Skeletal muscle tissue (tissue), 4 donors: ENCODE results near the gene ABCA3. TPM values are rescaled to one million over a fixed set of nuclear protein-coding genes. Genes with fewer than 3 reads are reported as not detected.

Source experiments
- H3K27ac ChIP-seq: one replicate; pipeline ENCODE4 v1.7.0; 2013; ENCODE audit warnings: mild to moderate bottlenecking, low read depth, low read length, inconsistent platforms
- H3K27me3 ChIP-seq, 3 donors: one replicate each; pipeline ENCODE4 v1.7.0; 2013; ENCODE audit warnings: low read length in 3 of 3; ENCODE audit not compliant: control insufficient read depth in 3 of 3, insufficient read depth in 3 of 3
- H3K36me3 ChIP-seq, 3 donors: one replicate each; pipeline ENCODE4 v1.7.0; 2013; ENCODE audit warnings: low read length in 3 of 3; ENCODE audit not compliant: control insufficient read depth in 3 of 3, insufficient read depth in 3 of 3
- H3K4me1 ChIP-seq, 3 donors: one replicate each; pipeline ENCODE4 v1.7.0; 2013; ENCODE audit warnings: low read length in 3 of 3, mild to moderate bottlenecking in 3 of 3; ENCODE audit not compliant: control insufficient read depth in 3 of 3, insufficient read depth in 3 of 3
- H3K4me3 ChIP-seq, 3 donors: one replicate each; pipeline ENCODE4 v1.7.0; 2013; ENCODE audit warnings: low read length in 3 of 3
- H3K9ac ChIP-seq, 3 donors: one replicate each; pipeline ENCODE4 v1.7.0; 2013; ENCODE audit warnings: low read length in 3 of 3, mild to moderate bottlenecking in 3 of 3, moderate library complexity in 2 of 3, low read depth in 1 of 3
- H3K9me3 ChIP-seq, 3 donors: one replicate each; pipeline ENCODE4 v1.7.0; 2013; ENCODE audit warnings: low read length in 3 of 3; ENCODE audit not compliant: control insufficient read depth in 3 of 3
- total RNA-seq: library from RNA; depleted of rRNA; stranded (reverse); fragments of >200 nt; gene quantifications from one replicate; pipeline ENCODE4 v1.2.3, GENCODE V29; 2014
- donor health status: Osteomylitis.

Gene ABCA3
- total RNA-seq, 1 donor from 2014 or later: 8.4 TPM

DNA sequence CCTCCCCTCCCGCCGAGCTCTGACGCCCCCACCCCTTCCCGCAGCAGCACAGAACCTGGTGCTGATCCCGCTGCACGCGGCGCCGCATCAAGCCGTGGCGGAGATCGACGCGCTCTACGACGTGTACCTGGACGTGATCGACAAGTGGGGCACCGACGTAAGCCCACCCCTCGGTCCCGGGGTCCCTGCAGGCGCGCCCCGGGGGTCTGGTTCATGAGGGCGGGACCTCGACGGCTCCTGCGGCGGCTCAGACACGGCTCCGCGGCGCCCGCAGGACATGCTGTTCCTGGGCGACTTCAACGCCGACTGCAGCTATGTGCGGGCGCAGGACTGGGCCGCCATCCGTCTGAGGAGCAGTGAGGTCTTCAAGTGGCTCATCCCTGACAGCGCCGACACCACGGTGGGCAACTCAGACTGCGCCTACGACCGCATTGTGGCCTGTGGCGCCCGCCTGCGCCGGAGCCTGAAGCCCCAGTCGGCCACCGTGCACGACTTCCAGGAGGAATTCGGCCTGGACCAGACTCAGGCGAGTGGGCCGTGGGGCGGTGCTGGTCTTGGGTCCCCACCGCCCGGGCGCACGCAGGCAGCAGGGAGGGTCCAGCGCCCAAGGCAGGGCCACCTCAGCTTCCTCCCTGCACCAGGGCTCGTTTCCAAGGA is 102.9 kb downstream of the ABCA3 start:
- Histone ChIP-seq H3K27me3 (peaks cover 12 to 26% (median 17%) of the 10 kb centered on the region in 3 donors), H3K36me3 (peaks cover 39 to 46% (median 41%) of the 10 kb centered on the region in 3 donors), H3K27ac (no peak overlapping the region), H3K9me3 (no peaks in the 10 kb centered on the region), H3K9ac (no peak overlapping the region), H3K4me1 (peaks cover 12 to 15% (median 12%) of the 10 kb centered on the region in 3 donors), H3K4me3 (no peak overlapping the region)

DNA sequence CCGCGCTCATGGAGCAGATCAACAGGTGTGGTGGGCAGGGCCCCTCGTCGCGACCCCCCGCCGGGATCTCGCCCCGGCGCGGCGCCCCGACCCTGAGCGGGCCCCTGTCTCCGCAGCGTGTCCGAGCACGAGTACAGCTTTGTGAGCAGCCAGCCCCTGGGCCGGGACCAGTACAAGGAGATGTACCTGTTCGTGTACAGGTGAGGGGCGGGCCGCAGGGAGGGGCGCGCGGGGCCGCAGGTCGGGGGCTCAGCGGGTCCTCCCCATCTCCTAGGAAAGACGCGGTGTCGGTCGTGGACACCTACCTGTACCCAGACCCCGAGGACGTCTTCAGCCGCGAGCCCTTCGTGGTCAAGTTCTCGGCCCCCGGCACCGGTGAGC is 103.4 kb downstream of the ABCA3 start:
- Histone ChIP-seq H3K27me3 (peaks cover 12 to 26% (median 17%) of the 10 kb centered on the region in 3 donors), H3K9ac (no peak overlapping the region), H3K4me1 (peaks cover 12 to 15% (median 12%) of the 10 kb centered on the region in 3 donors), H3K4me3 (no peak overlapping the region), H3K36me3 (peaks cover 39 to 45% (median 41%) of the 10 kb centered on the region in 3 donors), H3K27ac (no peak overlapping the region), H3K9me3 (no peaks in the 10 kb centered on the region)

DNA sequence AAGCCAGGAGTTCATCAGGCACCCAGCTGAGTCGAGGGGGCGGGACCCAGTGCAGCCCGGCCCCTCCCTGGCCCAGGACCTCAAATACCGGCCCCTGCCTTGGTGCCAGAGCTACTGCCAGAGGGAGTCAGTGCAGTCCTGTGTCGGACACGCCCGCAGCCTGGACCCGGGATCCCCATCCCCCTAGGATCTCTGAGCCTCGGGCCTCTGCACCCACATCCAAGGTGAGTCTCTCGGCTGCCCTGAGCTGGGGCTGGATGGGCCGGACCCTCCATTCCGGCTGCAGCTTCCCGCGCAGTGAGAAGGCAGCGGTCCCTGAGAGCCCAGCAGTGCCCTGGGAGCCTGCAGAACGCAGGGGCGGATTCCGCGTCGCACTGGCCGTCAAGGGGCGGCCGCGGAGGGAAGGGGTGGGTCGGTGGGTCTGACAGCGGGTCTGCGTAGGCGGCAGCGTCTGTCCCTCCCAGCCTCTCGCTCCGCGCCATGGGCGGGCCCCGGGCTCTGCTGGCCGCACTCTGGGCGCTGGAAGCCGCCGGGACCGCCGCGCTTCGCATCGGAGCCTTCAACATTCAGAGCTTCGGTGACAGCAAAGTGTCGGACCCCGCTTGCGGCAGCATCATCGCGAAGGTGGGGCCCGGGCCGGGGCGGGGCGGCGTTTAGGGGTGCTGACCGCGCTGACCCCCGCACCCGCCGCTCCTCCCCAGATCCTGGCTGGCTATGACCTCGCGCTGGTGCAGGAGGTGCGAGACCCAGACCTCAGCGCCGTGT is 104.0 kb downstream of the ABCA3 start, which contains the start of gene DNASE1L2:
Gene DNASE1L2, plus strand, starts transcription at position 108 of the 765 bp plus-strand sequence. Its CDS starts 373 bp downstream, at position 481.
- H3K27ac ChIP-seq: no peak within 1 kb of the TSS
- H3K9ac ChIP-seq: peak within 1 kb of the TSS in 1 of 3 donors; percentile 60
- H3K9me3 ChIP-seq: no peaks in the 10 kb centered on the region
- H3K36me3 ChIP-seq: peaks cover 44 to 50% (median 44%) of the 10 kb centered on the region in 3 donors
- H3K27me3 ChIP-seq: peaks cover 12 to 26% (median 17%) of the 10 kb centered on the region in 3 donors
- H3K4me1 ChIP-seq: peaks cover 12 to 15% (median 12%) of the 10 kb centered on the region in 3 donors
- H3K4me3 ChIP-seq: peak within 1 kb of the TSS in 1 of 3 donors; percentile 6

DNA sequence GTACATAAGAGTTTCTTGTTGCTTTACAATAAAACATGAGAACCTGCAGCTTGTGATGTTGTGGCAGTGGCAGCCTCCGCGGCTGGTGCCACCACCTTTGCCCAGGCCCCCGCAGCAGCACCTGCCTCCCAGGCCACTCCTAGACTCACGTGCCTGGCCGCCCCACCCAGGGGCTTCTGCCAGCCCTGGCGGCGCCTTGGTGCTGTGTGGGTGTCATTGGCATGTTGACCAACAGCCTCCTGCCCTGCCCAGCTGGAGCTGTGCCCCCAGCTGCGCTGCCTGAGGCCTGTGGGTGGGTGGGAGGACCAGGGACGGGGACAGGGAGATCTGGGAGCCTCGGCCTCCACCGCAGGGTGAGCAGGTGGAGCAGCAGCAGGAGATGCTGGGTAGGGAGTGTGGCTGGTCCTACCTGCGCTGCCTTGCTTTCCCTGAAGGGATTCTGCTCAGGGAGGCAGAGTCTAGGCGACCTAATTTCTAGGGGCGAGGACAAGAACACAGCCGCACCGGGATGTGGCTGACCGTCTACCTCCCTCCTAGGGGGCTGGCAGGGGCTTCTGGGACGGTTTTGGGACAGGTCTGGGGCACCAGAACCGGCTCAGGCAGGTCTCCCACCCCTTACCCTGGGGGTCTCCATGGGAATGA is 104.7 kb downstream of the ABCA3 start:
- Histone ChIP-seq H3K9ac (no peak overlapping the region), H3K4me1 (peaks cover 12 to 15% (median 12%) of the 10 kb centered on the region in 3 donors), H3K4me3 (no peak overlapping the region), H3K27me3 (peaks cover 12 to 26% (median 17%) of the 10 kb centered on the region in 3 donors), H3K27ac (no peak overlapping the region), H3K36me3 (peaks cover 49 to 51% (median 50%) of the 10 kb centered on the region in 3 donors), H3K9me3 (no peaks in the 10 kb centered on the region)

DNA sequence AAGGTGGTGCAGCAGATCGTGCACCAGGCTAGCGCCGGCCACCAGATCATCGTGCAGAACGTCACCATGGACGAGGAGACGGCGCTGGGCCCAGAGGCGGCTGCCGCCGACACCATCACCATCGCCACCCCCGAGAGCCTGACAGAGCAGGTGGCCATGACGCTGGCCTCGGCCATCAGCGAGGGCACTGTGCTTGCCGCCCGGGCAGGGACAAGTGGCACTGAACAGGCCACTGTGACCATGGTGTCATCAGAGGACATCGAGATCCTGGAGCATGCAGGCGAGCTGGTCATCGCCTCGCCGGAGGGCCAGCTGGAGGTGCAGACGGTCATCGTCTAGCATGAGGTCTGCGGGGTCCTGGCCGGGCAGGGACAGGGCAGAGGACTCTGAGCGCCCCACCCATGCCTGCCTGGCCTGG is 105.3 kb downstream of the ABCA3 start:
- H3K4me3 ChIP-seq: no peak overlapping the region
- H3K9ac ChIP-seq: no peak overlapping the region
- H3K27ac ChIP-seq: no peak overlapping the region
- H3K9me3 ChIP-seq: no peaks in the 10 kb centered on the region
- H3K36me3 ChIP-seq: peaks cover 50 to 55% (median 54%) of the 10 kb centered on the region in 3 donors
- peaks cover 12 to 15% (median 12%) of the 10 kb centered on the region in 3 donors for H3K4me1 ChIP-seq
- peaks cover 12 to 26% (median 17%) of the 10 kb centered on the region in 3 donors for H3K27me3 ChIP-seq

DNA sequence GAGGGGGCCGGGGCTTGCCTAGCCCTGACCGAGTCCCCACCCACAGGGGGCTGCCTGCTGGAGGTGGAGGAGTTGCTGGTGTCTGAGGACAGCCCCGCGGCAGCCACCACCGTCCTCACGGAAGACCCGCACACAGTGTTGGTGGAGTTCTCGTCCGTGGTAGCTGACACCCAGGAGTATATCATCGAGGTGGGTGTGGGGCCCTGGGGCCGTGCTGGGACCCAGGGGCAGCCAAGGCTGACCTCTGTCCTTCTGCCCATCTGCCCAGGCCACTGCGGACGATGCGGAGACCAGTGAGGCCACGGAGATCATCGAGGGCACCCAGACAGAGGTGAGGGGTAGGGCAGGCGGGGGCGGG is 105.7 kb downstream of the ABCA3 start:
- Histone ChIP-seq H3K27me3 (peaks cover 12 to 26% (median 17%) of the 10 kb centered on the region in 3 donors), H3K36me3 (peaks cover 53 to 58% (median 57%) of the 10 kb centered on the region in 3 donors), H3K27ac (no peak overlapping the region), H3K9ac (no peak overlapping the region), H3K4me1 (peaks cover 12 to 15% (median 12%) of the 10 kb centered on the region in 3 donors), H3K9me3 (no peaks in the 10 kb centered on the region), H3K4me3 (no peak overlapping the region)

- Histone ChIP-seq H3K27me3 (peaks cover 12 to 26% (median 17%) of the 10 kb centered on the region in 3 donors), H3K9ac (no peak overlapping the region), H3K9me3 (no peaks in the 10 kb centered on the region), H3K4me1 (peaks cover 12 to 15% (median 12%) of the 10 kb centered on the region in 3 donors), H3K27ac (no peak overlapping the region), H3K4me3 (no peak overlapping the region), H3K36me3 (peaks cover 56 to 58% (median 57%) of the 10 kb centered on the region in 3 donors)
Measured at GRCh38 chr16:2233872-2234812, 106.4 kb downstream of the ABCA3 start.

DNA sequence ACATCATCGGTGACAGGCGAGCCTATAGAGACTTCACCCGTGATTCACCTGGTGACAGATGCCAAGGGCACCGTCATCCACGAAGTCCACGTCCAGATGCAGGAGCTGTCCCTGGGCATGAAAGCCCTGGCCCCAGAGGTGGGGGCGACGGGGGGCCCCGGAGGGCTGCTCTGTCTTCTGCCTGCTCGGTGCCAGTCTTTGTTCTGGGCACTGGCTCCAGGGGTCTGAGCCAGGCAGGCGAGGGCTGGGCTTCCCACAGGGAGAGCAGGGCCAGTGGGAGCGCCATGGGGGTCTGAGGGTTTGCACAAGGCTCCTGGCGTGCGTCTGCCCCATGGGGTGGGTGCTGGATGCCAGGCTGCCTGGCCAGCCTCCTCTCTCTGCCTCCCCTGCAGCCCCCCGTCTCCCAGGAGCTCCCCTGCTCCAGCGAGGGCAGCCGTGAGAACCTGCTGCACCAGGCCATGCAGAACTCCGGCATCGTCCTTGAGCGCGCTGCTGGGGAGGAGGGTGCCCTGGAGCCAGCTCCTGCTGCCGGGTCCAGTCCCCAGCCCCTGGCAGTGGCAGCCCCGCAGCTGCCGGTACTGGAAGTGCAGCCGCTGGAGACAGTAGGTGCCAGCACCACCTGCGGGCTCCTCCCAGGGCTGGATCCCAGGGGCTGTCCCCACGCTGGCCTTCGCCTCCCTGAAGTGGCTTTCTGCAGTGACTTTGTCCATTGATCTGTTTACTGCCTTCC is 107.3 kb downstream of the ABCA3 start:
- Histone ChIP-seq H3K27me3 (peaks cover 12 to 26% (median 17%) of the 10 kb centered on the region in 3 donors), H3K36me3 (peaks cover 63 to 67% (median 64%) of the 10 kb centered on the region in 3 donors), H3K4me1 (peaks cover 12 to 15% (median 12%) of the 10 kb centered on the region in 3 donors)

More for the DNA sequence above, 107.3 kb downstream of the ABCA3 start:
- H3K27ac ChIP-seq: no peak overlapping the region
- no peak overlapping the region for H3K9ac ChIP-seq
- H3K4me3 ChIP-seq: no peak overlapping the region
- H3K9me3 ChIP-seq: no peaks in the 10 kb centered on the region
